Left renal pelvis (tissue), 4 donors: ENCODE measurements around the gene POC1A. TPM values are rescaled to one million over a fixed set of nuclear protein-coding genes. Genes with fewer than 3 reads are reported as not detected.

Experiments used
- DNase-seq, 4 donors: peaks; one replicate each; pipeline ENCODE4 v3.0.0-alpha.2; 2013; ENCODE audit warnings: low read depth in 4 of 4, low spot score in 3 of 4
- polyA plus RNA-seq, 4 donors: library from polyadenylated mRNA; unstranded; fragments of 120-200 nt; gene quantifications; one replicate each; pipeline ENCODE4 v1.2.1, GENCODE V29; 2013; ENCODE audit not compliant: insufficient read length in 4 of 4

Gene POC1A
- polyA plus RNA-seq, 4 donors = 6.7 to 8.9 (median 7.6) TPM

- DNase-seq = no peak
These were observed 82.2 kb downstream of the POC1A start for GRCh38 chr3:52072020-52072419.

- DNase-seq = no peak
These were observed 83.2 kb downstream of the POC1A start for GRCh38 chr3:52070724-52071621.

DNA sequence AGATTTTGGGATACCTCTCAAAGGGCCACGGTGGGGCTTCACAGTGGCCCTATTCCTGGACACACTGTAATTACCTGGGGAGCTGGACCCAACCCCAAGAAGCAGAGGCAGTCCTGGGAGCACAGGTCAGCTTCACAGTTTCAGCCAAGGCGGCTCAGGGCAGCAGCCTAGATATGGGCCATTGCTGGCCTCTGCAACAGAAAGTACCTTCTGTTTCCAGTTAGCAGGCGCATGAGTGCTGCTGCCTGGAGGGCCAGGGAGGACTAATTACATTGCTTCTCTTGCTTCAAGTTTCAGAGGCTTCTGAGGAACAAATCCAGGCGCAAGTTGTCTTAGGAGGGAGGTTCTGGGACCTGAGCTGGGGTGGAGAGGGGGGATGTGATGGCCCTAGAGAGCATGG is 84.4 kb downstream of the POC1A start:
- DNase-seq = no peak

GRCh38 chr3:52069135-52069534 is 85.1 kb downstream of the POC1A start:
- no peak for DNase-seq

- DNase-seq = no peak
These were observed 85.5 kb downstream of the POC1A start for GRCh38 chr3:52068730-52069129.

GRCh38 chr3:52068055-52068571 is 86.1 kb downstream of the POC1A start:
- DNase-seq = peak in 3 of 4 donors; percentile 66 to 72 (median 71)

DNA sequence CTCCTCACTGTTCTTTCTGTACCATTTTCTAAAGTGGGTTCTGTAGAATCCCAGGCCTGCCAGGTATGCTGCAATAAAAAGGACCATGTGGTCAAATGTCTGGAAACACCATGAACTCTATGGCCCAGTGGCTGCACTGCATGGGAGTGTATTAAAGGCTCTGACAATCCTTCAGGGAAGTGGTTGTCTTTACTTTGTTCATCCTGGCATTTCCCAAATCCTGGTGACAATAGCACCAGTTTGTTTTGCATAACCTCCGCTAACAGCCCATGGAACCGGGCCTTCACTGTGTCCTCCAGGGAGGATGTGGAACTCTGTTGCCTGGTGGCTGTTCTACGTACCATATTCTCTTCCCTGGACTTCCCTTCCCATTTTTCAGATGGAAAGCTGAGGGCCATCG is 86.7 kb downstream of the POC1A start:
- DNase-seq = no peak

DNA sequence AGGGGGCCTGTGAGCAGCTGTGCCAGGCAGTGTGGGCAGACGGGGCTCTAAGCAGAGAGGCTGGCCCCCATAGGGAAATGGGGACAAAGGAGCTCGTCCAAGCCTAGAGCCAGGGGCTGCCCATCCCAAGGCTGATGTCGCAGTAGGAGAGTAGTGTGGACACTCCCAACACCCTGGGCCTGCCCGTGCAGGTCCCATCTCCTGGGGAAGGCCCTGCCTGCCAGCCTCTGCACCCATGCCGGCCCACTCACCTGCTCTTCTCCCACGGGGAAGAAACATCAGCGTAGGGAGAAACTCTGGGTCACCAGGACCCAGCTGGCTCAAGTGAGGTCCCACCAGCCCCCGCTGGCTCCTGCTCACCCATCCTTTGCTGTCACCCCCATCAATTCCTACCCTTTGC is 87.2 kb downstream of the POC1A start:
- no peak for DNase-seq

GRCh38 chr3:52065264-52065756 is 88.9 kb downstream of the POC1A start:
- no peak for DNase-seq

- DNase-seq = no peak
These were observed 89.7 kb downstream of the POC1A start for GRCh38 chr3:52064561-52064960.

GRCh38 chr3:52063026-52063723 is 91.0 kb downstream of the POC1A start:
- no peak for DNase-seq

DNA sequence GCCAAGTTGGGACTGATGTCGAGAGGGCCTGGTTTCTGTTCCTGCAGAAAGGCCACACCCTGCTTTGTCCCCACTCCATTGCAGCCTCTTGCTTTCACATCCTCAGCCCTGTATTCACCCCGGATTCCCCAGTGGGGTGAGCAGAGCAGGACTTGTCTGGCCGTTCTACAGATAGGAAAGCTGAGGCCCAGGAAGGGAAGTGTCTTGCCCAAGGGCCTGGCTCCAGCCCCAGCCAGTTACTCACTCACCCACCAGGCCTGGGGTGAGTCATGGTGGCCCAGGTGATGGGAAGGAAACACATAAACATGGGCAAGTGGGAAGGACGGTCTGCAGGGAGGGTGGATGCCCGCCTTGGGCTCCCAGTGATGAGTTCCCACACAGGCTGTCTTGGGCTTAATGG is 91.7 kb downstream of the POC1A start:
- DNase-seq = no peak

DNA sequence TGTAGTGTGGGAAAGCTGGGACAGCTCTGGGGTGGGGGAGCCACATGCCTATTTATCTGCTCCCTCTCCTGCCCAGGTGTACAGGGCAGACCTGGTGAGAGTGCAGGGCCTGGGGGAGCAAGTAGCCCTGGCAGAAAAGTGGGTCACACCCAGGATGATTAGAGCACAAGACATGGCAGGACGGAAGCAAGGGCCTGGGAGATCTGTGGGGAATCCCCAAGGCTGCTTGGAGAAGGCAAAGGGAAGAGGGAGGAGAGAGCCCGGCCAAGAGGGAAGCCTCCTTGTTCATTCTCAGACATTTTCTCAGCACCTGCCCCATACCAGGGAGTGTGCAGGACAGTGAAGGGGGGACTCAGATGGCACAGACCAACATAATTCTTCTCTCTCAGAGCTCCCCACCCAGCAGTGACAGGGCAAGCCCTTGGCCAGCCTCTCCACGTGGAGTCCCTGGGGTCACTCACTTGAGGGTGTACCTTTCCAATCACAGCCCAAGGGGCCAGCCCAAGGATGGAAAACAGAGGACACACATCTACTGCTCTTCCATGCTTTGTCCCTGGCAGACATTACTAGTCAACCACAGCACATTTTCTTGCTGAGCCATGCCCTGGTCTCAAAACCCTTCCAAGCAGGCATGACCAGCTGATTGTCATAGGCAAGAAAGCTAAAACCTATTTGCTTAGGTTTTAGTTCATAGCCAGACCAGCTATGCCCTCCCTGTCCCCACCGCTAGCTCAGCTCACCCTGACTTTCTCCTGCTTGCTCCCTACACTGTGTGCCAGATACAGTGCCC is 92.9 kb downstream of the POC1A start:
- DNase-seq = no peak

GRCh38 chr3:52059781-52060180 is 94.4 kb downstream of the POC1A start:
- DNase-seq = no peak

DNA sequence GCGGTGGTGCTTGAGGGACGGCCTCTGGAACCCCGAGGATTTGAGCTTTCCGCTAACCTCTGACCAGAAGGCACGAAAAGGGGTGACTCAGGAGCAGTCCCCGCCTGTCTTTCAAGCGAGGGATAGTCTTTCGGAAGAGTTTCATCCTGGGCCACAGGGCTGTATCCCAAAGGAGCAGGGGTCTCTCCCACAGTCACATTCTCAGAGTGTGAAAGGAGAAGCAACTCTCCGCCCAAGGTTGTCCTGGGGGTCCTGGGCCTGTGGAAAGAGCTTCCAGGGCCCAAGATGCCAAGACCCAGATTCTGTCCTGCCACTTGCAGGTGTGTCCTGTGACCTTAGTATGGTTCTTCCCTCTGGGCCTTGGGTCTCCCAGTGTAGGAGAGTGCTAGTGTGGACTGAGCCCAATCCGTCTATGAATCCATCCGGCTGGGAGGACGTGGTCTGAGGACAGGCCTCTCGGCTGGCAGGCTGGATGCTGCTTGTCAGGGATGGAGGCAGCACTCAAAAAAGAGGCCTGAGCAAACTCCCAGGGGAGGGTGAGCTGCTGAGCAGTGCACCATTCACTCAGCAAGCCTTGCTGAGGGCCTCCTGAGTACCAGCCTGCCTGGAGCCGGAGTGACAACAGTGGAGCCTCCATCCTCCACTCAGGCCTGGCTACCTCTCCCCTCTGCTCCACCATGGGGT is 96.3 kb downstream of the POC1A start:
- no peak for DNase-seq

GRCh38 chr3:52056968-52057811 is 97.0 kb downstream of the POC1A start:
- DNase-seq = peak; percentile 96 to 99 (median 98)

DNA sequence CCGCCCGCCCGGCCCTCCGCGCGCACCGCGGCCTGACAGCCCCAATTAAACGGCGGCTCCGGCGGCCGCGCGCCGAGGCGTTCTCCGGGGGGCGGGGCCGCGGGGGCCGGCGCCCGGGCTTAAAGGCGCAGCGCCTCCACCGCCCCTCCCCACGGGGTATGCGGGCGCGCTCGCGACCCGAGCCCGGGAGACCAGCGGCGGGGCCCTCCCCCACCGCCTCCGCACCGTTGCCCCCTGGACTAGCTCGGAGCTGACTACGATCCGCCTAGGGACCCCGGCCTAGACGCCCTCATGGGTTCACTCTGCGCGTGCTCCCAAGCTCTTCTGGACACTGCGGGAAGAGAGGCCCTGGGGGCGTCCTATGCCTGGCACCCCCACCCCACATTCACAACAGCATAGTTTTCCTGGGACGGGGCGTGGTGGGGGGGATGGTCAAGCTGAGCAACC is 97.7 kb downstream of the POC1A start, which contains the start of gene DUSP7:
Gene DUSP7, minus strand, starts transcription at position 51 of the 447 bp plus-strand sequence. CDS start 205 bp downstream, outside the sequence.
- peak in 1 of 4 donors; percentile 66 for DNase-seq

DNA sequence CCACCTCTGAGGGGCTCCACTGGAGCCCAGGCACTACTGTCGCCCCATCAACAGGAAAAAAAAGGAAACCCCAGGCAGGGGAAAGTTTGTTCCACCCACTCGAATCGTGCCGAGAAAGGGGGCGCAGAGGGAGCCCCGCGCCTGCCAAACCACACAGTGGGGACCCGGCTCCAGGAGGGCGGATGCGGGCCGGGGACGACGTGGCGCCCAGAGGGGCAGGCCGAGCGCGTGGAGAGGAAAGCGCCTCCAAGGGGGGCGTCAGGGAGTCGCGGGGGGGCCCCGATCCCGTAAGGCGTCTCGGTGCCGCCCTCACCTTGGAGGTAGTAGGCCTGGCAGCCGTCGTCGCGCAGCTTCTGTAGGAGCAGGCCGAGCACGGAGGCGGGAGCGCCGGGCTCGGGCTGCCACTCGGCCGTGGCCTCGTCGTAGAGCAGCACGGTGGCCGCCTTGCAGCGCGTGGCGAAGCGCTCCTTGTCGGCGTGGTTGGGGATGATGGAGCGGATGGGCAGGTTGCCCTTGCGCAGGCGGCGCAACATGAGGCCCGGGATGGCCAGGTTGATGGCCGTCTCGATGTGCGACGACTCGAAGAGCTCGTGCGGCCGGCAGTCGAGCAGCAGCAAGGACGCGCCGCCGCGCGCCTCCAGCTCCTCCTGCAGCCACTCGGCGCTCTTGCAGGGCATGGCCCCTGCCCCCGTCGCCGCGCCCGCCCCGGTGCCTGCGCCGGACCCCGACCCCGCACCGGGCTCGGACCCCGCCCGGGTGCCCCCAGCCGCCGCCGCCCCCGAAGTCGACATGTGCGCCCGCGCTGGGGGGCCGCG is 98.5 kb downstream of the POC1A start:
- no peak for DNase-seq
